HepG2 (cell line): ENCODE results near the gene HSPE1. TPM values are rescaled to one million over a fixed set of nuclear protein-coding genes. Genes with fewer than 3 reads are reported as not detected.

Source experiments
- CREM ChIP-seq, 2 experiments: sonication (generic) in 1 of 2; formaldehyde crosslinking in 1 of 2; IDR thresholded peaks; 2 replicates each; pipeline versions ENCODE4 v1.4.0 to v1.6.1; 2016 to 2020; ENCODE audit warnings: antibody characterized with exemption in 1 of 2, mild to moderate bottlenecking in 1 of 2, missing genetic modification reagents in 1 of 2
- DZIP1 ChIP-seq: sonication (generic); formaldehyde crosslinking; IDR thresholded peaks from 2 replicates; pipeline ENCODE4 v1.5.0; 2020; ENCODE audit warnings: mild to moderate bottlenecking, missing genetic modification reagents
- IRF2 ChIP-seq: IDR thresholded peaks from 2 replicates; pipeline ENCODE4 v1.6.1; 2018; ENCODE audit warnings: missing genetic modification reagents, missing compliant biosample characterization
- JUN ChIP-seq: sonication (generic); formaldehyde crosslinking; IDR thresholded peaks from 2 replicates; pipeline ENCODE4 v1.4.0; 2020; ENCODE audit warnings: mild to moderate bottlenecking, missing genetic modification reagents
- MED13 ChIP-seq: sonication (generic); formaldehyde crosslinking; IDR thresholded peaks from 2 replicates; pipeline ENCODE4 v1.5.0; 2020; ENCODE audit warnings: missing genetic modification reagents
- MZF1 ChIP-seq: sonication (generic); formaldehyde crosslinking; IDR thresholded peaks from 2 replicates; pipeline ENCODE4 v1.8.1; 2023; ENCODE audit warnings: mild to moderate bottlenecking, missing genetic modification reagents, borderline replicate concordance
- NPAS2 ChIP-seq: sonication (generic); formaldehyde crosslinking; IDR thresholded peaks from 2 replicates; pipeline ENCODE4 v1.8.0; 2022; ENCODE audit warnings: mild to moderate bottlenecking, missing genetic modification reagents, borderline replicate concordance
- RARG ChIP-seq: sonication (generic); formaldehyde crosslinking; IDR thresholded peaks from 2 replicates; pipeline ENCODE4 v1.4.0; 2020; ENCODE audit warnings: low read depth, mild to moderate bottlenecking, missing genetic modification reagents
- SAFB2 ChIP-seq: sonication (generic); formaldehyde crosslinking; IDR thresholded peaks from 2 replicates; pipeline ENCODE4 v1.5.1; 2020; ENCODE audit warnings: missing genetic modification reagents, low read depth, mild to moderate bottlenecking, borderline replicate concordance
- SNAI1 ChIP-seq: sonication (generic); formaldehyde crosslinking; IDR thresholded peaks from 2 replicates; pipeline ENCODE4 v1.5.0; 2020; ENCODE audit warnings: mild to moderate bottlenecking, missing genetic modification reagents, borderline replicate concordance
- SOX5 ChIP-seq: IDR thresholded peaks from 2 replicates; pipeline ENCODE4 v1.6.1; 2016; ENCODE audit warnings: borderline replicate concordance
- SP140L ChIP-seq: sonication (generic); formaldehyde crosslinking; IDR thresholded peaks from 2 replicates; pipeline ENCODE4 v1.4.0; 2020; ENCODE audit warnings: missing genetic modification reagents, borderline replicate concordance
- SSRP1 ChIP-seq: IDR thresholded peaks from 2 replicates; pipeline ENCODE4 v1.6.1; 2016; ENCODE audit warnings: control low read depth
- TEF ChIP-seq: sonication (generic); formaldehyde crosslinking; IDR thresholded peaks from 2 replicates; pipeline ENCODE4 v1.5.0; 2020; ENCODE audit warnings: missing genetic modification reagents
- YEATS2 ChIP-seq: sonication (generic); formaldehyde crosslinking; IDR thresholded peaks from 2 replicates; pipeline ENCODE4 v1.4.0; 2020; ENCODE audit warnings: missing genetic modification reagents, borderline replicate concordance
- ZBTB21 ChIP-seq: sonication (generic); formaldehyde crosslinking; IDR thresholded peaks from 2 replicates; pipeline ENCODE4 v1.4.0; 2020; ENCODE audit warnings: missing genetic modification reagents
- ZFP37 ChIP-seq: sonication (generic); formaldehyde crosslinking; IDR thresholded peaks from 2 replicates; pipeline ENCODE4 v1.4.0; 2020; ENCODE audit warnings: missing genetic modification reagents, borderline replicate concordance
- ZFP82 ChIP-seq: sonication (generic); formaldehyde crosslinking; IDR thresholded peaks from 2 replicates; pipeline ENCODE4 v1.5.1; 2020; ENCODE audit warnings: mild to moderate bottlenecking, missing genetic modification reagents, borderline replicate concordance
- ZNF205 ChIP-seq: IDR thresholded peaks from 2 replicates; pipeline ENCODE4 v1.6.1; 2018; ENCODE audit warnings: missing biosample characterization, missing genetic modification reagents
- ZNF251 ChIP-seq: sonication (generic); formaldehyde crosslinking; IDR thresholded peaks from 2 replicates; pipeline ENCODE4 v1.9.0; 2021; ENCODE audit warnings: mild to moderate bottlenecking, missing genetic modification reagents
- ZNF33B ChIP-seq: sonication (generic); formaldehyde crosslinking; IDR thresholded peaks from 2 replicates; pipeline ENCODE4 v1.5.1; 2020; ENCODE audit warnings: mild to moderate bottlenecking, missing genetic modification reagents
- ZNF530 ChIP-seq: sonication (generic); formaldehyde crosslinking; IDR thresholded peaks from 2 replicates; pipeline ENCODE4 v1.5.0; 2020; ENCODE audit warnings: low read depth, mild to moderate bottlenecking, missing genetic modification reagents
- ZNF75D ChIP-seq: sonication (generic); formaldehyde crosslinking; IDR thresholded peaks from 2 replicates; pipeline ENCODE4 v1.8.1; 2023; ENCODE audit warnings: missing genetic modification reagents, mild to moderate bottlenecking, borderline replicate concordance
- polyA plus RNA-seq, 8 experiments: library from polyadenylated mRNA; depleted of rRNA in 3 of 8; stranded (reverse) in 7 of 8; unstranded in 1 of 8; fragments of >200 nt; fragmentation: Illumina TruSeq in 4 of 8; extraction: Trizol in 4 of 8; gene quantifications; 2 replicates each; pipeline versions ENCODE4 v1.2.1 to v1.2.3, GENCODE V29; 2011 to 2016; ENCODE audit warnings: low read depth in 4 of 8, missing spikeins in 1 of 8, mixed read lengths in 1 of 8; ENCODE audit not compliant: insufficient read depth in 1 of 8
- total RNA-seq, 5 experiments: library from RNA; depleted of rRNA; stranded (reverse); fragments of >200 nt; fragmentation: Illumina TruSeq; extraction: Trizol; gene quantifications; 2 replicates each; pipeline ENCODE4 v1.2.3, GENCODE V29; 2016; ENCODE audit warnings: low read depth in 1 of 5

The HSPE1 gene
- total and polyA plus RNA-seq, 2 of the 13 experiments (the other 11 are each of a cell fraction or from before 2014, with no cell fraction given): 244 to 823 TPM

GRCh38 chr2:197453123-197453913 is 46.9 kb upstream of the HSPE1 start, which contains the start of gene COQ10B (continued):
- no peak for TF ChIP-seq JUN (CRISPR knock-in tag)
- peak; percentile 43; the same call in 1 of the 2 replicates for TF ChIP-seq YEATS2
- no peak; the same call in 1 of the 2 replicates for TF ChIP-seq ZNF33B (CRISPR knock-in tag)
- peak; percentile 95 for TF ChIP-seq CREM (IDR thresholded peaks at IDR 0.05)
- TF ChIP-seq CREM (CRISPR knock-in tag; IDR thresholded peaks at IDR 0.05): no peak
- TF ChIP-seq SNAI1 (CRISPR knock-in tag): peak; percentile 98
- no peak for TF ChIP-seq SP140L (CRISPR knock-in tag)
- TF ChIP-seq ZNF205: peak; percentile 52; the same call in 1 of the 2 replicates
- peak; percentile 90; the same call in 1 of the 2 replicates for TF ChIP-seq ZFP82 (CRISPR knock-in tag)
- TF ChIP-seq TEF: no peak
- TF ChIP-seq ZFP37: no peak
- peak; percentile 86; the same call in 1 of the 2 replicates for TF ChIP-seq ZNF75D (CRISPR knock-in tag)
- TF ChIP-seq SAFB2: no peak; the same call in 1 of the 2 replicates
- TF ChIP-seq ZBTB21 (CRISPR knock-in tag): no peak; the same call in 1 of the 2 replicates
- no peak for TF ChIP-seq RARG (CRISPR knock-in tag)
- TF ChIP-seq IRF2 (CRISPR knock-in tag): no peak; the same call in none of the 2 replicates
- no peak for TF ChIP-seq NPAS2 (CRISPR knock-in tag)
- peak; percentile 87; the same call in 1 of the 2 replicates for TF ChIP-seq SSRP1 (CRISPR knock-in tag)
- no peak; the same call in 1 of the 2 replicates for TF ChIP-seq SOX5 (CRISPR knock-in tag)
- TF ChIP-seq ZNF251 (CRISPR knock-in tag): no peak
- TF ChIP-seq MED13 (CRISPR knock-in tag): peak; percentile 72; the same call in 1 of the 2 replicates
- no peak for TF ChIP-seq ZNF530
- no peak for TF ChIP-seq DZIP1 (CRISPR knock-in tag)
- TF ChIP-seq MZF1: no peak
